HepG2 (cell line): ENCODE results near the gene RNF5. TPM values are rescaled to one million over a fixed set of nuclear protein-coding genes. Genes with fewer than 3 reads are reported as not detected.
A peak's percentile ranks its signal among the peaks of the same experiment; 100 is the strongest.

Experiments
- HDAC1 ChIP-seq: sonication (generic); formaldehyde crosslinking; IDR thresholded peaks from 2 replicates; pipeline ENCODE4 v1.5.1; 2020; ENCODE audit warnings: mild to moderate bottlenecking, missing genetic modification reagents
- HNF4G ChIP-seq, 2 experiments: sonication (generic) in 1 of 2; formaldehyde crosslinking in 1 of 2; IDR thresholded peaks; 2 replicates each; pipeline versions ENCODE4 v1.4.0 to v1.6.1; 2011 to 2020; ENCODE audit warnings: borderline replicate concordance in 2 of 2, low read depth in 2 of 2, mild to moderate bottlenecking in 2 of 2, low read length in 1 of 2, missing genetic modification reagents in 1 of 2, moderate library complexity in 1 of 2
- MED8 ChIP-seq: sonication (generic); formaldehyde crosslinking; IDR thresholded peaks from 2 replicates; pipeline ENCODE4 v1.8.1; 2023; ENCODE audit warnings: mild to moderate bottlenecking, missing genetic modification reagents; ENCODE audit not compliant: insufficient replicate concordance
- MTA3 ChIP-seq: sonication (generic); formaldehyde crosslinking; IDR thresholded peaks from 2 replicates; pipeline ENCODE4 v1.4.0; 2020; ENCODE audit warnings: missing genetic modification reagents
- MTF1 ChIP-seq: sonication (generic); formaldehyde crosslinking; IDR thresholded peaks from 2 replicates; pipeline ENCODE4 v1.5.0; 2020; ENCODE audit warnings: missing genetic modification reagents
- NFKB2 ChIP-seq: sonication (generic); formaldehyde crosslinking; IDR thresholded peaks from 2 replicates; pipeline ENCODE4 v1.4.0; 2020; ENCODE audit warnings: missing genetic modification reagents, borderline replicate concordance
- PCBP2 ChIP-seq: fragments of 200-400 bp; formaldehyde crosslinking; optimal IDR thresholded peaks from 2 replicates; pipeline ENCODE3; 2018; ENCODE audit warnings: low read length, low read depth; ENCODE audit not compliant: poor library complexity, severe bottlenecking
- RELA ChIP-seq: sonication (generic); formaldehyde crosslinking; IDR thresholded peaks from 2 replicates; pipeline ENCODE4 v1.4.0; 2020; ENCODE audit warnings: missing genetic modification reagents
- SIN3A ChIP-seq: IDR thresholded peaks from 2 replicates; pipeline ENCODE4 v1.6.1; 2011; ENCODE audit warnings: low read depth, mild to moderate bottlenecking, control low read depth, low read length, borderline replicate concordance
- WIZ ChIP-seq: sonication (generic); formaldehyde crosslinking; IDR thresholded peaks from 2 replicates; pipeline ENCODE4 v1.5.1; 2020; ENCODE audit warnings: mild to moderate bottlenecking, missing genetic modification reagents
- ZFP37 ChIP-seq: sonication (generic); formaldehyde crosslinking; IDR thresholded peaks from 2 replicates; pipeline ENCODE4 v1.4.0; 2020; ENCODE audit warnings: missing genetic modification reagents, borderline replicate concordance
- ZNF33B ChIP-seq: sonication (generic); formaldehyde crosslinking; IDR thresholded peaks from 2 replicates; pipeline ENCODE4 v1.5.1; 2020; ENCODE audit warnings: mild to moderate bottlenecking, missing genetic modification reagents
- ZNF562 ChIP-seq: sonication (generic); formaldehyde crosslinking; IDR thresholded peaks from 2 replicates; pipeline ENCODE4 v1.8.0; 2022; ENCODE audit warnings: missing genetic modification reagents, borderline replicate concordance
- ZZZ3 ChIP-seq: sonication (generic); formaldehyde crosslinking; IDR thresholded peaks from 2 replicates; pipeline ENCODE4 v1.4.0; 2020; ENCODE audit warnings: missing genetic modification reagents, mild to moderate bottlenecking, borderline replicate concordance
- polyA plus RNA-seq, 8 experiments: library from polyadenylated mRNA; depleted of rRNA in 3 of 8; stranded (reverse) in 7 of 8; unstranded in 1 of 8; fragments of >200 nt; fragmentation: Illumina TruSeq in 4 of 8; extraction: Trizol in 4 of 8; gene quantifications; 2 replicates each; pipeline versions ENCODE4 v1.2.1 to v1.2.3, GENCODE V29; 2011 to 2016; ENCODE audit warnings: low read depth in 4 of 8, missing spikeins in 1 of 8, mixed read lengths in 1 of 8; ENCODE audit not compliant: insufficient read depth in 1 of 8
- total RNA-seq, 5 experiments: library from RNA; depleted of rRNA; stranded (reverse); fragments of >200 nt; fragmentation: Illumina TruSeq; extraction: Trizol; gene quantifications; 2 replicates each; pipeline ENCODE4 v1.2.3, GENCODE V29; 2016; ENCODE audit warnings: low read depth in 1 of 5
- TF ChIP-seq, protein P1 (sequence below): sonication (generic); formaldehyde crosslinking; IDR thresholded peaks from 2 replicates; pipeline ENCODE4 v1.8.1; 2023; ENCODE audit warnings: mild to moderate bottlenecking, inconsistent platforms, moderate library complexity, missing genetic modification reagents, borderline replicate concordance
- TF ChIP-seq, protein P2 (sequence below), 2 experiments: sonication (generic) in 1 of 2; formaldehyde crosslinking in 1 of 2; IDR thresholded peaks; 2 replicates each; pipeline versions ENCODE4 v1.4.0 to v1.6.1; 2018 to 2020; ENCODE audit warnings: missing genetic modification reagents in 2 of 2, borderline replicate concordance in 1 of 2, low read depth in 1 of 2, mild to moderate bottlenecking in 1 of 2, missing biosample characterization in 1 of 2
- TF ChIP-seq, protein P3 (sequence below), 2 experiments: sonication (generic) in 1 of 2; formaldehyde crosslinking in 1 of 2; IDR thresholded peaks; 2 replicates each; pipeline versions ENCODE4 v1.4.0 to v1.6.1; 2016 to 2020; ENCODE audit warnings: borderline replicate concordance in 1 of 2, low read depth in 1 of 2, mild to moderate bottlenecking in 1 of 2, missing genetic modification reagents in 1 of 2
- TF ChIP-seq, protein P4 (sequence below): sonication (generic); formaldehyde crosslinking; IDR thresholded peaks from 2 replicates; pipeline ENCODE4 v1.5.0; 2020; ENCODE audit warnings: missing genetic modification reagents, mild to moderate bottlenecking, borderline replicate concordance

The RNF5 gene
- total and polyA plus RNA-seq, 2 of the 13 experiments (the other 11 are each of a cell fraction or from before 2014, with no cell fraction given) = 98.0 to 131 TPM

DNA sequence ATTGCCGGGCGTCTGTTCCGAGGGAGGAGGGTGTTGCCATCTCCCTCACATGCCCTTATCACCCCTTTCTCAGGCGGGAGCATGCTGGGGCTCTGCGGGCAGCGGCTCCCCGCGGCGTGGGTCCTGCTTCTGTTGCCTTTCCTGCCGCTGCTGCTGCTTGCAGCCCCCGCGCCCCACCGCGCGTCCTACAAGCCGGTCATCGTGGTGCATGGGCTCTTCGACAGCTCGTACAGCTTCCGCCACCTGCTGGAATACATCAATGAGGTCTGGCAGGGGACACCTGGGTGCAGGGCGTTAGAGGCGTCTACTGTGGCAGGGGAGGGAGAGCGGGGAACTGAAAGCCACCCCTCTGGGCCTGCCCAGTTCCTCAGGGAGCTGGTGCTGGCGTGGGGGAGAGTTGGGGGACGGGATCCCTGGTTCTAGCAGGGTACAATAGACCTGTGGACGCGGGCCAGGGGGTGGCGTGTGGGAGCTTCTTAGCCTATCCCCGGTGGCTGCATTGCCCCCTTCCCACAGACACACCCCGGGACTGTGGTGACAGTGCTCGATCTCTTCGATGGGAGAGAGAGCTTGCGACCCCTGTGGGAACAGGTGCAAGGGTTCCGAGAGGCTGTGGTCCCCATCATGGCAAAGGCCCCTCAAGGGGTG, 23.6 kb upstream of the RNF5 start (continued):
- TF ChIP-seq, protein P1, sequence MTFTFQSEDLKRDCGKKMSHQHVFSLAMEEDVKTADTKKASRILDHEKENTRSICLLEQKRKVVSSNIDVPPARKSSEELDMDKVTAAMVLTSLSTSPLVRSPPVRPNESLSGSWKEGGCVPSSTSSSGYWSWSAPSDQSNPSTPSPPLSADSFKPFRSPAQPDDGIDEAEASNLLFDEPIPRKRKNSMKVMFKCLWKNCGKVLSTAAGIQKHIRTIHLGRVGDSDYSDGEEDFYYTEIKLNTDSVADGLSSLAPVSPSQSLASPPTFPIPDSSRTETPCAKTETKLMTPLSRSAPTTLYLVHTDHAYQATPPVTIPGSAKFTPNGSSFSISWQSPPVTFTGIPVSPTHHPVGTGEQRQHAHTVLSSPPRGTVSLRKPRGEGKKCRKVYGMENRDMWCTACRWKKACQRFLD (CRISPR knock-in tag) = peak; percentile 69; the same call in 1 of the 2 replicates
- TF ChIP-seq HNF4G (IDR thresholded peaks at IDR 0.05; ENCODE audit: borderline replicate concordance, low read depth, low read length) (no peak), HNF4G (CRISPR knock-in tag; IDR thresholded peaks at IDR 0.05; ENCODE audit: borderline replicate concordance, low read depth) (no peak), SIN3A (peak; percentile 82; the same call in 1 of the 2 replicates), HDAC1 (CRISPR knock-in tag) (peak; percentile 89), ZZZ3 (CRISPR knock-in tag) (no peak), PCBP2 (no peak), RELA (CRISPR knock-in tag) (no peak), MTA3 (no peak), ZNF33B (CRISPR knock-in tag) (peak; percentile 43; the same call in 1 of the 2 replicates), WIZ (no peak), ZNF562 (no peak), MED8 (no peak), MTF1 (CRISPR knock-in tag) (no peak), NFKB2 (CRISPR knock-in tag) (0 out of 2 replicates have a peak, but pooled peaks have one; percentile 9), ZFP37 (CRISPR knock-in tag) (no peak)
- TF ChIP-seq, protein P2, sequence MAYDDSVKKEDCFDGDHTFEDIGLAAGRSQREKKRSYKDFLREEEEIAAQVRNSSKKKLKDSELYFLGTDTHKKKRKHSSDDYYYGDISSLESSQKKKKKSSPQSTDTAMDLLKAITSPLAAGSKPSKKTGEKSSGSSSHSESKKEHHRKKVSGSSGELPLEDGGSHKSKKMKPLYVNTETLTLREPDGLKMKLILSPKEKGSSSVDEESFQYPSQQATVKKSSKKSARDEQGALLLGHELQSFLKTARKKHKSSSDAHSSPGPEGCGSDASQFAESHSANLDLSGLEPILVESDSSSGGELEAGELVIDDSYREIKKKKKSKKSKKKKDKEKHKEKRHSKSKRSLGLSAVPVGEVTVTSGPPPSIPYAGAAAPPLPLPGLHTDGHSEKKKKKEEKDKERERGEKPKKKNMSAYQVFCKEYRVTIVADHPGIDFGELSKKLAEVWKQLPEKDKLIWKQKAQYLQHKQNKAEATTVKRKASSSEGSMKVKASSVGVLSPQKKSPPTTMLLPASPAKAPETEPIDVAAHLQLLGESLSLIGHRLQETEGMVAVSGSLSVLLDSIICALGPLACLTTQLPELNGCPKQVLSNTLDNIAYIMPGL (CRISPR knock-in tag; IDR thresholded peaks at IDR 0.05; ENCODE audit: borderline replicate concordance in 1 of 2, low read depth in 1 of 2) = peak; percentile 82 to 97
- TF ChIP-seq, protein P3, sequence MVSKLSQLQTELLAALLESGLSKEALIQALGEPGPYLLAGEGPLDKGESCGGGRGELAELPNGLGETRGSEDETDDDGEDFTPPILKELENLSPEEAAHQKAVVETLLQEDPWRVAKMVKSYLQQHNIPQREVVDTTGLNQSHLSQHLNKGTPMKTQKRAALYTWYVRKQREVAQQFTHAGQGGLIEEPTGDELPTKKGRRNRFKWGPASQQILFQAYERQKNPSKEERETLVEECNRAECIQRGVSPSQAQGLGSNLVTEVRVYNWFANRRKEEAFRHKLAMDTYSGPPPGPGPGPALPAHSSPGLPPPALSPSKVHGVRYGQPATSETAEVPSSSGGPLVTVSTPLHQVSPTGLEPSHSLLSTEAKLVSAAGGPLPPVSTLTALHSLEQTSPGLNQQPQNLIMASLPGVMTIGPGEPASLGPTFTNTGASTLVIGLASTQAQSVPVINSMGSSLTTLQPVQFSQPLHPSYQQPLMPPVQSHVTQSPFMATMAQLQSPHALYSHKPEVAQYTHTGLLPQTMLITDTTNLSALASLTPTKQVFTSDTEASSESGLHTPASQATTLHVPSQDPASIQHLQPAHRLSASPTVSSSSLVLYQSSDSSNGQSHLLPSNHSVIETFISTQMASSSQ (IDR thresholded peaks at IDR 0.05; ENCODE audit: low read depth) = no peak
- TF ChIP-seq, protein P3 (CRISPR knock-in tag; IDR thresholded peaks at IDR 0.05; ENCODE audit: borderline replicate concordance) = no peak
- TF ChIP-seq, protein P4, sequence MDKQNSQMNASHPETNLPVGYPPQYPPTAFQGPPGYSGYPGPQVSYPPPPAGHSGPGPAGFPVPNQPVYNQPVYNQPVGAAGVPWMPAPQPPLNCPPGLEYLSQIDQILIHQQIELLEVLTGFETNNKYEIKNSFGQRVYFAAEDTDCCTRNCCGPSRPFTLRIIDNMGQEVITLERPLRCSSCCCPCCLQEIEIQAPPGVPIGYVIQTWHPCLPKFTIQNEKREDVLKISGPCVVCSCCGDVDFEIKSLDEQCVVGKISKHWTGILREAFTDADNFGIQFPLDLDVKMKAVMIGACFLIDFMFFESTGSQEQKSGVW = no peak
